ENCODE data around the gene CAMSAP1. TPM values are rescaled to one million over a fixed set of nuclear protein-coding genes. Genes with fewer than 3 reads are reported as not detected.

Gene CAMSAP1
- total and polyA plus RNA-seq, 2 of the 4 experiments (the other 2 are of a cell fraction): 8.2 to 19.5 TPM

- Histone ChIP-seq H2BK15ac (ENCODE audit: low read depth, low read length) (no peak overlapping the region), H3K27ac (ENCODE audit: insufficient read depth, low read length) (no peak overlapping the region), H2AK9ac (replicated peaks; ENCODE audit: low read depth, low read length, poor library complexity) (no peak overlapping the region), H3K56ac (ENCODE audit: extremely low read depth, insufficient read depth, low read length) (no peak overlapping the region), H2BK5ac (ENCODE audit: low read depth, low read length, poor library complexity, severe bottlenecking) (no peak overlapping the region), H3K27me3 (ENCODE audit: control insufficient read depth, insufficient read depth, low read length) (no peaks in the 10 kb centered on the region), H2BK20ac (ENCODE audit: low read depth, low read length) (no peak overlapping the region), H3K14ac (replicated peaks; ENCODE audit: low read depth, low read length) (no peak overlapping the region), H2BK120ac (ENCODE audit: low read depth, low read length) (no peak overlapping the region), H3K4me2 (ENCODE audit: low read depth, low read length) (no peak overlapping the region), H3K9me1 (ENCODE audit: insufficient read depth, low read length) (peaks cover 18% of the 10 kb centered on the region; the same call in 1 of the 2 replicates), H2AK5ac (ENCODE audit: low read depth, low read length) (no peak overlapping the region), H3K9ac (ENCODE audit: low read depth, low read length) (no peak overlapping the region), H2AFZ (replicated peaks; ENCODE audit: low read length, poor library complexity) (no peak overlapping the region), H3K4ac (ENCODE audit: low read depth, low read length) (no peak overlapping the region), H3K4me3 (ENCODE audit: insufficient read depth, low read depth, low read length) (no peak overlapping the region), H4K5ac (ENCODE audit: low read depth, low read length) (no peak overlapping the region), H3K9me3 (ENCODE audit: control insufficient read depth, insufficient read depth, low read length) (peaks cover 2% of the 10 kb centered on the region; the same call in 1 of the 2 replicates), H3K23ac (ENCODE audit: low read depth, low read length) (no peak overlapping the region), H4K8ac (ENCODE audit: low read depth in 2 of 2, low read length in 2 of 2) (no peak overlapping the region), H3K4me1 (ENCODE audit: control insufficient read depth, insufficient read depth, low read length) (peaks cover 5% of the 10 kb centered on the region), H4K91ac (ENCODE audit: insufficient read depth, low read depth, low read length) (no peak overlapping the region), H3K79me1 (ENCODE audit: low read depth in 1 of 2, low read length in 2 of 2) (peaks cover 33 to 87% of the 10 kb centered on the region in 2 experiments), H3K18ac (ENCODE audit: low read depth, low read length) (no peak overlapping the region), H4K20me1 (ENCODE audit: insufficient read depth, low read length) (peaks cover 92% of the 10 kb centered on the region), H3K36me3 (ENCODE audit: control insufficient read depth, insufficient read depth, low read length) (0 out of 2 replicates have a peak, but pooled peaks cover 2% of the 10 kb centered on the region)
- 83% methylated on average over 2 of the region's 2 CpGs; no CpG with 5 or more reads in 1 of the 2 experiments for WGBS, 2 experiments (ENCODE audit: extremely low coverage in 2 of 2, insufficient read length in 1 of 2)
- CTCF ChIA-PET: no interaction called here
- POLR2A ChIA-PET (ENCODE audit: unreplicated experiment): no interaction called here
- intact Hi-C loops (cut with micrococcal nuclease) (no loop called here), dilution Hi-C loops (cut with HindIII; ENCODE audit: low sequenced_read_pairs, unreplicated experiment) (no loop called here), in situ Hi-C loops (cut with MboI; ENCODE audit: low sequenced_read_pairs) (loop anchor here (5.0 kb wide), 1 partner anchor 45 kb away; no protein-coding TSS in a partner anchor)
- no peak for DNase-seq
- ATAC-seq (ENCODE audit: low read depth): no peak
- BruUV-seq (replicated peaks): no TSS peak
- TF ChIP-seq CHD1 (IDR thresholded peaks at IDR 0.05; ENCODE audit: low read depth, low read length) (no peak), MAFK (IDR thresholded peaks at IDR 0.05; ENCODE audit: low read depth, low read length) (no peak)
Measured at GRCh38 chr9:135901826-135902225, 5.5 kb downstream of the CAMSAP1 start.

All from IMR-90 (cell line).